HG03097 (cell line): ENCODE data around the gene HYDIN.
"Not testable (repeated sequence)": the region's sequence is repeated elsewhere in the genome, so short reads cannot be mapped to it uniquely, and the experiment has no call there.

Source experiments
- ATAC-seq: cut with Tn5 transposase; IDR thresholded peaks from one replicate; pipeline ENCODE4 v1.9.1; 2021; ENCODE audit not compliant: unreplicated experiment, low FRiP score

Gene HYDIN

GRCh38 chr16:71226229-71227141, 4.0 kb downstream of the HYDIN start:
- no peak for ATAC-seq

- ATAC-seq: no peak
Measured at GRCh38 chr16:71225145-71225544, 5.4 kb downstream of the HYDIN start.

- no peak for ATAC-seq
Measured at GRCh38 chr16:71218306-71218963, 12.1 kb downstream of the HYDIN start.

- no peak for ATAC-seq
Measured at GRCh38 chr16:71217506-71217905, 13.0 kb downstream of the HYDIN start.

- ATAC-seq: no peak
Measured at GRCh38 chr16:71216714-71217113, 13.8 kb downstream of the HYDIN start.

- ATAC-seq: no peak
Measured at GRCh38 chr16:71214746-71215381, 15.7 kb downstream of the HYDIN start.

GRCh38 chr16:71205482-71206131, 24.9 kb downstream of the HYDIN start:
- ATAC-seq: no peak

- no peak for ATAC-seq
Measured at GRCh38 chr16:71203631-71204030, 26.9 kb downstream of the HYDIN start.

- ATAC-seq: no peak
Measured at GRCh38 chr16:71201556-71201955, 29.0 kb downstream of the HYDIN start.

- ATAC-seq: no peak
Measured at GRCh38 chr16:71201054-71201453, 29.5 kb downstream of the HYDIN start.

- no peak for ATAC-seq
Measured at GRCh38 chr16:71198408-71198807, 32.1 kb downstream of the HYDIN start.

- ATAC-seq: no peak
Measured at GRCh38 chr16:71192387-71192786, 38.1 kb downstream of the HYDIN start.

- ATAC-seq: no peak
Measured at GRCh38 chr16:71188956-71189712, 41.4 kb downstream of the HYDIN start.

- no peak for ATAC-seq
Measured at GRCh38 chr16:71185347-71185746, 45.2 kb downstream of the HYDIN start.

- ATAC-seq: no peak
Measured at GRCh38 chr16:71179569-71179968, 51.0 kb downstream of the HYDIN start.

GRCh38 chr16:71172481-71173207, 57.9 kb downstream of the HYDIN start:
- no peak for ATAC-seq

GRCh38 chr16:71161007-71161406, 69.5 kb downstream of the HYDIN start:
- not testable (repeated sequence) for ATAC-seq

- ATAC-seq: not testable (repeated sequence)
Measured at GRCh38 chr16:71157278-71157677, 73.2 kb downstream of the HYDIN start.

GRCh38 chr16:71153329-71153728, 77.2 kb downstream of the HYDIN start:
- not testable (repeated sequence) for ATAC-seq
